HFFc6 (cell line): ENCODE results near the gene PTP4A1. TPM values are rescaled to one million over a fixed set of nuclear protein-coding genes. Genes with fewer than 3 reads are reported as not detected.

Experiments
- DNase-seq: peaks from one replicate; pipeline ENCODE4 v3.0.0-alpha.2; 2018
- H3K27ac Mint-ChIP-seq: 2 replicates; pipeline ENCODE4 v1.8.0; 2020; ENCODE audit warnings: mild to moderate bottlenecking, mixed read lengths
- H3K27me3 Mint-ChIP-seq: 2 replicates; pipeline ENCODE4 v1.8.0; 2021; ENCODE audit warnings: mild to moderate bottlenecking, moderate library complexity, mixed read lengths; ENCODE audit not compliant: insufficient read depth
- H3K36me3 Mint-ChIP-seq: 2 replicates; pipeline ENCODE4 v1.8.0; 2021; ENCODE audit warnings: low read depth, mixed read lengths
- H3K4me1 Mint-ChIP-seq: 2 replicates; pipeline ENCODE4 v1.8.0; 2020; ENCODE audit warnings: low read depth, mixed read lengths
- H3K4me3 Mint-ChIP-seq: 2 replicates; pipeline ENCODE4 v1.8.0; 2020; ENCODE audit warnings: mild to moderate bottlenecking, moderate library complexity, mixed read lengths
- H3K9me3 Mint-ChIP-seq: 2 replicates; pipeline ENCODE4 v1.8.0; 2020; ENCODE audit warnings: mild to moderate bottlenecking, mixed read lengths
- total RNA-seq, 6 experiments: library from RNA; stranded (reverse); fragmentation: NEBNext Ultra II Directional; extraction: Animal tissue kit (Norgen Biotek cat#: 25700); gene quantifications; 2 replicates in 1 of 6; 3 replicates in 5 of 6; pipeline ENCODE4 v1.2.3, GENCODE V29; 2021
- TF ChIP-seq, protein P1 (sequence below): fragments of 200-600 bp; sonication (generic); IDR thresholded peaks from 2 replicates; pipeline ENCODE4 v1.5.0; 2021; ENCODE audit warnings: antibody characterized with exemption, mild to moderate bottlenecking

The PTP4A1 gene
- total RNA-seq, 6 experiments from 2014 or later, result 86.1 to 109 (median 98.0) TPM

DNA sequence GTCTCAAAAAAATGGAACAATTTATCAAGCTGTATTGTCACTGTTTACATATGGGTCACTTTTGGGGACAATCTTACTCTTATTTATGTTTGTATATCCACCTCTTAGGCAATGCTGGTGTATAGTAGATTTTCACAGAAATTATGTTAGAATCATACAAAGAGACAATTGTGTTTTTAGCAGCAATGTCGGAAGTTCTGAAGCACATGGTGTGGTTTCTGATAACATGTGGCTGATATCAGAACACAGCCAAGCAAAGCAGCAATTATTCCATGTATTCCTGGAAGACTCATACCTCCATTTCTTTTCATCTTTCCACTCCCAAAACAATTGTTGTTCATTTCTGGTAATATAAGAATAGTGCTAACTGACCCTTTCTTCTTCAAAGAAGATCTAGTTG, 17.5 kb upstream of the PTP4A1 start:
- no peaks in the 10 kb centered on the region for H3K4me1 Mint-ChIP-seq
- no peak overlapping the region for H3K4me3 Mint-ChIP-seq
- no peak for DNase-seq
- H3K27me3 Mint-ChIP-seq, result no peaks in the 10 kb centered on the region; the same call in 1 of the 2 replicates
- H3K27ac Mint-ChIP-seq, result no peak overlapping the region
- TF ChIP-seq, protein P1, sequence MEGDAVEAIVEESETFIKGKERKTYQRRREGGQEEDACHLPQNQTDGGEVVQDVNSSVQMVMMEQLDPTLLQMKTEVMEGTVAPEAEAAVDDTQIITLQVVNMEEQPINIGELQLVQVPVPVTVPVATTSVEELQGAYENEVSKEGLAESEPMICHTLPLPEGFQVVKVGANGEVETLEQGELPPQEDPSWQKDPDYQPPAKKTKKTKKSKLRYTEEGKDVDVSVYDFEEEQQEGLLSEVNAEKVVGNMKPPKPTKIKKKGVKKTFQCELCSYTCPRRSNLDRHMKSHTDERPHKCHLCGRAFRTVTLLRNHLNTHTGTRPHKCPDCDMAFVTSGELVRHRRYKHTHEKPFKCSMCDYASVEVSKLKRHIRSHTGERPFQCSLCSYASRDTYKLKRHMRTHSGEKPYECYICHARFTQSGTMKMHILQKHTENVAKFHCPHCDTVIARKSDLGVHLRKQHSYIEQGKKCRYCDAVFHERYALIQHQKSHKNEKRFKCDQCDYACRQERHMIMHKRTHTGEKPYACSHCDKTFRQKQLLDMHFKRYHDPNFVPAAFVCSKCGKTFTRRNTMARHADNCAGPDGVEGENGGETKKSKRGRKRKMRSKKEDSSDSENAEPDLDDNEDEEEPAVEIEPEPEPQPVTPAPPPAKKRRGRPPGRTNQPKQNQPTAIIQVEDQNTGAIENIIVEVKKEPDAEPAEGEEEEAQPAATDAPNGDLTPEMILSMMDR, result no peak
- no peaks in the 10 kb centered on the region for H3K36me3 Mint-ChIP-seq
- H3K9me3 Mint-ChIP-seq, result no peaks in the 10 kb centered on the region

DNA sequence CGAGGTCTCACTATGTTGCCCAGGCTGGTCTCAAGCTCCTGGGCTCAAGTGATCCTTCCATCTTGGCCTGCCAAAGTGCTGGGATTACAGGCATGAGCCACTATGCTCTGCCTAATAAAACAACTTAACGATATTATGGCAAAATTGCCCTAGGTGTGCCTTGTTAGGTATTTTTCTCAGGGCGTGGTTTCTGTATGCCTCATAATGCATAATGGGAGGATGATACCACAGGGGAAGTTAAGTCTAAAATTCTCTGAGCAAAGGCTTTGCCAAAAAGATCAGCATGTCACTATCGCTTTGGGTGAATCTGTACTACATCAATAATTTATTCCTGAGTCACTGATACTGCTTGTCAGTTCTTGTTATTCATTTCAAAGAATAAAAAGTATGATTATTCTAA, 15.9 kb upstream of the PTP4A1 start:
- H3K9me3 Mint-ChIP-seq, result no peaks in the 10 kb centered on the region
- peaks cover 6% of the 10 kb centered on the region for H3K4me1 Mint-ChIP-seq
- no peak for DNase-seq
- no peak overlapping the region for H3K4me3 Mint-ChIP-seq
- H3K36me3 Mint-ChIP-seq, result no peaks in the 10 kb centered on the region
- no peak overlapping the region for H3K27ac Mint-ChIP-seq
- TF ChIP-seq, protein P1, result no peak
- peaks cover 2% of the 10 kb centered on the region; the same call in 1 of the 2 replicates for H3K27me3 Mint-ChIP-seq

DNA sequence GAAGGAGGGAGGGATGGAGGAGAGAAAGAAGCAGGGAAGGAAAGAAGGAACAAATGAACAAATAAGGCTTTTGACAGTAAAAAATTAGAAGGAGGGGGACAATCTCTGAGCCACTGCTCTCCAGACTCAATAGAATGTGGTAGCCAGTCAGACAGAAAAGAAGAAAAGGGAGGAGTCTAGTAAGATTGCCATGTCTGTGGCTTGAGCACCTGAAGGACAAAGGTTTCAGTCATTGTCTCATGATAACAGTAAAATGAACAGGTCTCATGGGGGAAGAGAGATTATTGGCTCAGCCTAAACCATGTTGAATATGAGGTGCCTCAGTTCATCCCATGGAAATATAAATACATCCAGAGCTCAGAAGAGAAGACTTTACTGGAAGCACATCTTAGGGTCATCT, 14.0 kb upstream of the PTP4A1 start:
- no peaks in the 10 kb centered on the region for H3K36me3 Mint-ChIP-seq
- TF ChIP-seq, protein P1, result no peak
- peaks cover 2% of the 10 kb centered on the region; the same call in 1 of the 2 replicates for H3K27me3 Mint-ChIP-seq
- H3K27ac Mint-ChIP-seq, result no peak overlapping the region
- H3K4me1 Mint-ChIP-seq, result peaks cover 6% of the 10 kb centered on the region
- H3K4me3 Mint-ChIP-seq, result no peak overlapping the region
- H3K9me3 Mint-ChIP-seq, result no peaks in the 10 kb centered on the region
- DNase-seq, result no peak

DNA sequence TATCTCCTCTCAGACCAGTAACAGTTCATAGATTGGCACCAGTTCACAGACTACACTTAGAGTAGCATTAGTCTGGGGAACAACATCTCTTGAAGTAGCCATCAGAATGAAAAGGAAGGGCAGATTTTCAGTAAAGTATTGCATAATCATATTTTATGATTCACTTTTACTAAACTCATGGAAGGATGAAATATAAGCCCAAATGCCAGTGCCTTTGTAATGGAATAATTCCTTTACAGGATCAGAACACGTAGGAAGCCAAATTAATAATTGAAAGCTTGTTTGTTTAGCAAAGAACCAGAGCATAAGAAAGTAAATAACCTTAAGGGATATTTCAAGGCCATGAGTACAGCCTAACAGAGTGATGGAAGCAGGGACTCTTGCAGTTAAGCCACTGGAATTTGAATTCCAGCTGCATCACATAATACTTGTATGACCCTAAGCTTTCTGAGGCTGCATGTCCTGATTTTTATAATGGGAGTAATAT, 11.4 kb upstream of the PTP4A1 start:
- no peaks in the 10 kb centered on the region for H3K9me3 Mint-ChIP-seq
- H3K27me3 Mint-ChIP-seq, result peaks cover 7% of the 10 kb centered on the region
- peaks cover 6% of the 10 kb centered on the region for H3K4me1 Mint-ChIP-seq
- H3K4me3 Mint-ChIP-seq, result no peak overlapping the region
- H3K36me3 Mint-ChIP-seq, result no peaks in the 10 kb centered on the region
- TF ChIP-seq, protein P1, result no peak
- H3K27ac Mint-ChIP-seq, result no peak overlapping the region
- DNase-seq, result no peak

DNA sequence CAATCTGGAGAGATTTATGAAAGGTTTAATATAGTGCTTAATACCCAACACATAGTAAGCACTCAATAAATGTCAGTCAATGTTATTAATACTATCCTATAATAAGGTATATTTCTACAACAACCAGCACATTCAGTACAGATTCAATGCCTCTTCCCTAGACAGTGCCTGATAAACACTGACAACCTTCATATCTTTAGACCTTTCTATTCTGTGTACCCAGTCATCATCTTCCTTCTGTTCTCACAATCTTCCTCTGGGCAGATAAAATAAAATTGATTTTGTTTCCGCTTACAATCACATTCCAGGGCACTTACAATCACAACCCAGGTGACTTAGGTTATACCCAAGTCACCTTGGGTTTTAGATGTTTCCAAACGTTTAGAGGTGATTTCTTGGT, 11.0 kb upstream of the PTP4A1 start:
- Mint-ChIP-seq H3K4me3 (no peak overlapping the region), H3K27me3 (peaks cover 9% of the 10 kb centered on the region), H3K36me3 (no peaks in the 10 kb centered on the region), H3K27ac (no peak overlapping the region), H3K4me1 (peaks cover 6% of the 10 kb centered on the region), H3K9me3 (no peaks in the 10 kb centered on the region)
- no peak for DNase-seq
- TF ChIP-seq, protein P1, result no peak

DNA sequence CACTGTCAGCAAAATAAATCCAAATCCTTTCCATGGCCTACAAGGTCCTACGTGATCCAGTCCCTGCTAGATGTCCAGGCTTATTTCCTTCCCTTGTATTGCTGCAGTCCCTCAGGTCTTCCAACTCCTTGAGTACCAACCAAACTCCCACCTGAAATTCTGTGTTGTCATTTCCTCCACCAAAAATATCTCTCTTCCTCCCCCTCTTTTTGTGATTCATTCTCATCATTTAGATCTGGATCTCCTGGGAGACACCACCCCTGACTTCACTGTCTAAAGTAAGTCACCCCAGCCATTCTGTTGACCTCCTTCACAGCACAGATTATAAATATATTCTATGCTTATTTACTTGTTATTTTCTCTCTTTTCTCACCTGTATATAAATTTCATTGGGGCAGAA, 9.0 kb upstream of the PTP4A1 start:
- Mint-ChIP-seq H3K4me3 (no peak overlapping the region), H3K9me3 (no peaks in the 10 kb centered on the region), H3K27ac (no peak overlapping the region), H3K4me1 (peaks cover 6% of the 10 kb centered on the region), H3K27me3 (peaks cover 10% of the 10 kb centered on the region), H3K36me3 (no peaks in the 10 kb centered on the region)
- TF ChIP-seq, protein P1, result no peak
- no peak for DNase-seq
